Fibroblast of pulmonary artery (primary cell): ENCODE measurements around the gene AMMECR1L.

Source experiments
- DNase-seq: peaks from one replicate; pipeline ENCODE4 v3.0.0-alpha.2; 2010; ENCODE audit warnings: low read depth
- H3K4me3 ChIP-seq: replicated peaks from 2 replicates; pipeline ENCODE4 v1.5.1; 2011; ENCODE audit warnings: low read depth, mild to moderate bottlenecking, control low read depth, low read length, moderate library complexity
- TF ChIP-seq, protein P1 (sequence below): IDR thresholded peaks from 2 replicates; pipeline ENCODE4 v1.5.1; 2011; ENCODE audit warnings: mild to moderate bottlenecking, control low read depth, low read length, inconsistent platforms; ENCODE audit errors: missing control alignments

The AMMECR1L gene

DNA sequence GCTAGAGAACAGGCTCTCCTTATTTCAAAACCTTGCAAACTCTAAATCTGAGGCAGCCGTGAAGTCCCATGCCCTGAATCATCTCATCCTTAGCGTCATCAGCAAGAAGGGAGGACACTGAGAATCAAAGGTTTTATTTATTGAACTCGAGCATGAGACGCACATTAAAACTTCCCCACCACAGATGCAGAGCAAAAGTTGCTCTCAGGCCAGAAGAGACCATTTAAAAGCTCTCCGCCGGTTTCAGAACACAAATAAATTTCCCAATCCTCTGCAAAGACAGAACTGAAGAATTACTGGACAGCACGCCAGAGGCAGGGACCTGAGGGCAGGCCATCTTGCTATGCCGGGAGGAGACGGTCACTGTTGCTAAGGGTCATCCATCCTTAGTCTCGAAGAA is 1.3 kb downstream of the AMMECR1L start:
- peak overlapping the region; percentile 68 for H3K4me3 ChIP-seq
- peak; percentile 69 for DNase-seq
- TF ChIP-seq, protein P1, sequence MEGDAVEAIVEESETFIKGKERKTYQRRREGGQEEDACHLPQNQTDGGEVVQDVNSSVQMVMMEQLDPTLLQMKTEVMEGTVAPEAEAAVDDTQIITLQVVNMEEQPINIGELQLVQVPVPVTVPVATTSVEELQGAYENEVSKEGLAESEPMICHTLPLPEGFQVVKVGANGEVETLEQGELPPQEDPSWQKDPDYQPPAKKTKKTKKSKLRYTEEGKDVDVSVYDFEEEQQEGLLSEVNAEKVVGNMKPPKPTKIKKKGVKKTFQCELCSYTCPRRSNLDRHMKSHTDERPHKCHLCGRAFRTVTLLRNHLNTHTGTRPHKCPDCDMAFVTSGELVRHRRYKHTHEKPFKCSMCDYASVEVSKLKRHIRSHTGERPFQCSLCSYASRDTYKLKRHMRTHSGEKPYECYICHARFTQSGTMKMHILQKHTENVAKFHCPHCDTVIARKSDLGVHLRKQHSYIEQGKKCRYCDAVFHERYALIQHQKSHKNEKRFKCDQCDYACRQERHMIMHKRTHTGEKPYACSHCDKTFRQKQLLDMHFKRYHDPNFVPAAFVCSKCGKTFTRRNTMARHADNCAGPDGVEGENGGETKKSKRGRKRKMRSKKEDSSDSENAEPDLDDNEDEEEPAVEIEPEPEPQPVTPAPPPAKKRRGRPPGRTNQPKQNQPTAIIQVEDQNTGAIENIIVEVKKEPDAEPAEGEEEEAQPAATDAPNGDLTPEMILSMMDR = no peak

DNA sequence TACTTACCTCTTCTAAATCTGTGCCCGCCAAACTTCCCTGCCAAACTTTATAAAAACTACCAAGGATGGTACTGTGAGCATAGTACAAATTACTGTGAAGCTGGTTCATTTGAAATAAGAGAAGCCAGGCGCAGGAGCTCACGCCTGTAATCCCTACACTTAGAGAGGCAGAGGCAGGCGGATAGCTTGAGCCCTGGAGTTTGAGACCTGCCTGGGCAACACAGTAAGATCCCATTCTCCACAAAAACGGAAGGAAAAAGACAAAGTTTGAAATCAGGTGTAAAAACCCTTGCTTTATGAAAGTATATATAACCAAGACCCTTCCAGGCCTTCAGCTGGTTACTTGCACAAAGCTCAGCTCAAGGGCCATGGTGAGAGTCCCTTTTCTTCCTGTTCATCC is 5.9 kb downstream of the AMMECR1L start:
- TF ChIP-seq, protein P1 = no peak
- no peak overlapping the region for H3K4me3 ChIP-seq

DNA sequence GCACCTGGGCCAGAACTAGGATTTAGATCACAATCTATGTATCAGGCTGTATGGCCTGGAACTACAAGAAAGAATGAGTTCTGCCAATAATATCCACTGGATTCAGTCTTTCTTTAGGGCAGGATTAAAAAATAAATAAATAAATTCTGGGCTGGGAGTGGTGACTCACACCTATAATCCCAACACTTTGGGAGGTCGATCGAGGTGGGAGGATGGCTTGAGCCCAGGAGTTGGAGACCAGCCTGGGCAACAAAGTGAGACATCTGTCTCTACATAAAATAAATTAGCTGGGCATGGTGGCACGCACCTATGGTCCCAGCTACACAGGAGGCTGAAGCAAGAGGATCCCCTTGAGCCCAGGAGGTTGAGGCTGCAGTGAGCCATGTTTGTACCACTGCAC is 8.1 kb downstream of the AMMECR1L start:
- TF ChIP-seq, protein P1 = no peak
- DNase-seq = no peak
- no peak overlapping the region for H3K4me3 ChIP-seq

More for the DNA sequence above, 5.9 kb downstream of the AMMECR1L start:
- DNase-seq = no peak

DNA sequence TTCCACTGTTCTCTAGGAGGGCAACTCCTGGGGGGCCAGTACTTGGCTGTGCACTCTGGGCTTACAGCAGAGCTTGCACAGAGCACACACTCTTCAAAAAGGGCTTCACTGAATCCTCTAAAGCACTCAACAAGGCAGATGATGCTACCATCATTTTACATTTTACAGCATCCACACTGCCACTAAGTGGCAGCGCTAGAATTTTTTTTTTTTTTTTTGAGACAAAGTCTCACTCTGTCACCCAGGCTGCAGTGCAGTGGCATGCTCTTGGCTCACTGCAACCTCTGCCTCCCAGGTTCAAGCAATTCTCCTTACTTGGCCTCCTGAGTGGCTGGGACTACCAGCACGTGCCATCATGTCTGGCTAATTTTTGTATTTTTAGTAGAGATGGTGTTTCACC is 8.6 kb downstream of the AMMECR1L start:
- H3K4me3 ChIP-seq = no peak overlapping the region
- TF ChIP-seq, protein P1 = no peak
- DNase-seq = no peak

DNA sequence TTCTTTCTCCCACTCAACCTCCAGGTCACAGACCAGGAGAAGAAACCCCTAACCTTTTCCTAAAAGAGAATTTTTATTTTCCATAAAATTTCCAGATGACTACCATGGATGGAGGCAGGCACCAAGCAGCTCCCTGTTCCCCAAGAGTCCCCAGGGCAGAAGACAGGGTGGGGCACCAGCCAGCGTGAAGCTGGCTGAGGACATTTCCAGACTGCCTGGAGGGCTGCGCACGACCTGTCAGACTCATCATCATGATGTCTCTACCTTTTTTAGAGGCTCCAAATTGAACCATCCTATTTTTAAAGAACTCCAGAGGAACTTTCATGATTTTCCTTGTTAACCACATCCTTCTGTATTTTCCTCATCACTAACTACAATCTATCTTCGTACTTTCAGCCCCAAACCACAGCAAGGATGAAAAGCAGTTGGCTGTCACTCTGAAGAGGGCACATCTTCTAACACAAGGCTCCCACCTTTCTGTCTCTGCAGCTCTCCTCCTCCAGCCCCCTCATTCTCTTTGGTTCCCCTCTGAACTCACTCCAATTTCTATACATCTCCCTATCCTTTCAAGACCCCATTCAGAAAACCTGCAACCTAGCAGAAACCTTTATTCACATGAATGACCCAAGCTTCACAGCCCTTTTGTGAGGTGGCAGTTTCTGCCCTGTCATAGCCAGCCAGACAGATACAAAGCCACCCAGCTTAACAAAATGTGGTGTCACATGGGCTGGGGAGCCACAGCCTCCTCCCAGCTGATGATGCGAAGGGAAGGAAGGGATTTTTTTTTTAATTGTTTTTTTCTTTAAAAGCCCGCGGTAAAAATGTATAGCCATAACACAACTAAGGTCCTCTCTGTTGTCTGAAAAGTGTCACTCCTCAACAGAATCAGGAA is 11.1 kb downstream of the AMMECR1L start:
- TF ChIP-seq, protein P1 = no peak
- no peak for DNase-seq
- no peak overlapping the region for H3K4me3 ChIP-seq

DNA sequence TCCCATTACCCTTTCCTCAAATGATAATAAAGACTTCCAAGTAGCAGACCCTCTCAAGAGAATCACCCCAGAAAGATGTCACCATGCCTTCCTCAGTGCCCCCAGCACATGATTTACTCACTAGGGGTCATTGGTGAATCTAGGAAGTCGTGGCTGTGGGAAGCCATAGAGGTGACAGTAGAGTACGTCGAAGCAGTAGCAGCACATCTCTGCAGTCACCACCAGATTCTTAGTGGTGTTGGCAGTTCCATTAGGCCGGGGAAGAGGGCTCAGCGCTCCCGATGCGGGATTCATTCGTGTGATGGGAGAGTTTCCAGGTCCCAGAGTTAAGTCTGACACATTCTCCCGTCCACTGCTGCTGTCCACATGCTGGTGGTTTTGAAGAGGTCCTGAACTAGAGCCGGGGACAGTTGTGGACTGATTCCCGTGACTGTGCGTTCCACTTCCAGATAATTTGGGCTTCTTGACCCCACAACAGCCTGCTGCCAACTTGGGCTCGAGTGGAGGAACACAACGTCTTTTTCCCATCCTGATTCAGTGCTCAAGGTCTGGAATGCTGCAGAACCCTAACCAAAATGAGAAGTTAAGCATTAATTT is 12.0 kb downstream of the AMMECR1L start:
- no peak for DNase-seq
- H3K4me3 ChIP-seq = no peak overlapping the region
- TF ChIP-seq, protein P1 = no peak
